ENCODE data around the gene NOA1. TPM values are rescaled to one million over a fixed set of nuclear protein-coding genes. Genes with fewer than 3 reads are reported as not detected.
A peak's percentile ranks its signal among the peaks of the same experiment; 100 is the strongest.

NOA1 gene
- total and polyA plus RNA-seq, 10 of the 15 experiments (the other 5 are each of a cell fraction or from before 2014, with no cell fraction given): 3.2 to 34.0 (median 17.6) TPM

DNA sequence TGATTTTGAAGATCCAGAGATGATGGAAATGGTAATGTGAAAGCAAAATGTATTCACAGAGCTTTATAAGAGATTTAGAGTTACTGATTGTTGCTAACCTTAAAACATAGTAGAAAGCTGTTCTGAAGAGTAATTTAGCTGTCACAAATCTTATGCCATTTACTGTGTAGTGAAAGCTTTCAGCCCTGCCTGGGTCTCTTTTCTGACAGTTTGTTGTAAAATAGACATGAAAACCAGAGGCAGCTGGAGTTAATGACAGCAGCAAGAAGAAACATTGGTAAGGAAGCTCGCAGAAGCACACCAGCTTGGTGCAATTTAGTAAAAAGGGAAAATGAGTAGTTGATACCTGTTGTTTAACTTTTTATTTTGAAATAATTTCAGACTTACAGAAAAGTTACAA lies 22.3 kb upstream of the NOA1 start:
- Histone ChIP-seq H3K4me2 (ENCODE audit: control insufficient read depth, insufficient read depth) (no peak overlapping the region), H3K9me3 (replicated peaks; ENCODE audit: control insufficient read depth, insufficient read depth, low read length) (no peaks in the 10 kb centered on the region), H3K4me3 (no peak overlapping the region), H4K20me1 (ENCODE audit: control insufficient read depth, insufficient read depth) (no peaks in the 10 kb centered on the region), H2AFZ (ENCODE audit: control insufficient read depth, low read depth, low read length) (no peak overlapping the region), H3K9ac (ENCODE audit: control insufficient read depth, insufficient read depth, low read length) (no peak overlapping the region), H3K27ac (ENCODE audit: control insufficient read depth, insufficient read depth) (no peak overlapping the region), H3K27me3 (replicated peaks in 1 of 2; ENCODE audit: control insufficient read depth in 2 of 2, insufficient read depth in 2 of 2, low read length in 1 of 2) (no peaks in the 10 kb centered on the region), H3K36me3 (ENCODE audit: control insufficient read depth in 2 of 2, insufficient read depth in 2 of 2, low read length in 1 of 2) (peaks cover 12 to 18% of the 10 kb centered on the region in 2 experiments), H3K4me1 (ENCODE audit: control insufficient read depth, insufficient read depth, low read length) (no peaks in the 10 kb centered on the region), H3K79me2 (ENCODE audit: control insufficient read depth, insufficient read depth, low read length) (no peaks in the 10 kb centered on the region)
- RAD21 ChIA-PET (ENCODE audit: unreplicated experiment): interaction anchor here (0.6 kb wide), 1 partner anchor 9 kb away, joined by 3 read pairs; no protein-coding TSS in a partner anchor
- in situ Hi-C loops (cut with MboI) (no loop called here), intact Hi-C loops (cut with micrococcal nuclease; ENCODE audit: unreplicated experiment) (no loop called here)
- ATAC-seq: no peak
- 95% methylated on average over 1 of the region's 1 CpG for WGBS (ENCODE audit: insufficient coverage, insufficient replicate concordance, low lambda C conversion rate, missing lambda C conversion rate)
- DNase-seq (ENCODE audit: low read depth, low spot score): no peak
- POLR2A ChIA-PET: interaction anchor here (1.0 to 1.1 kb wide), 2 partner anchors 8 to 12 kb away, joined by 3 to 7 read pairs; no protein-coding TSS in a partner anchor
- CTCF ChIA-PET: no interaction called here
- SMC1A ChIA-PET (ENCODE audit: uncharacterized antibody, unreplicated experiment): interaction anchor here (0.6 kb wide), 1 partner anchor 20 kb away, joined by 3 read pairs; no protein-coding TSS in a partner anchor
- TSS peak; percentile 27 for BruUV-seq (replicated peaks)
- FAIRE-seq: no peak
- TF ChIP-seq MEF2B (IDR thresholded peaks at IDR 0.05; ENCODE audit: partially characterized antibody, poor library complexity, severe bottlenecking): no peak
- TF ChIP-seq SUPT20H (IDR thresholded peaks at IDR 0.05; ENCODE audit: borderline replicate concordance, control insufficient read depth, low read depth, low read length): no peak
- no peak for TF ChIP-seq POLR2A (IDR thresholded peaks at IDR 0.05; ENCODE audit: low read depth, low read length)
- TF ChIP-seq, protein P1, sequence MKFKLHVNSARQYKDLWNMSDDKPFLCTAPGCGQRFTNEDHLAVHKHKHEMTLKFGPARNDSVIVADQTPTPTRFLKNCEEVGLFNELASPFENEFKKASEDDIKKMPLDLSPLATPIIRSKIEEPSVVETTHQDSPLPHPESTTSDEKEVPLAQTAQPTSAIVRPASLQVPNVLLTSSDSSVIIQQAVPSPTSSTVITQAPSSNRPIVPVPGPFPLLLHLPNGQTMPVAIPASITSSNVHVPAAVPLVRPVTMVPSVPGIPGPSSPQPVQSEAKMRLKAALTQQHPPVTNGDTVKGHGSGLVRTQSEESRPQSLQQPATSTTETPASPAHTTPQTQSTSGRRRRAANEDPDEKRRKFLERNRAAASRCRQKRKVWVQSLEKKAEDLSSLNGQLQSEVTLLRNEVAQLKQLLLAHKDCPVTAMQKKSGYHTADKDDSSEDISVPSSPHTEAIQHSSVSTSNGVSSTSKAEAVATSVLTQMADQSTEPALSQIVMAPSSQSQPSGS (IDR thresholded peaks at IDR 0.05; ENCODE audit: low read length): no peak
- TF ChIP-seq, protein P2, sequence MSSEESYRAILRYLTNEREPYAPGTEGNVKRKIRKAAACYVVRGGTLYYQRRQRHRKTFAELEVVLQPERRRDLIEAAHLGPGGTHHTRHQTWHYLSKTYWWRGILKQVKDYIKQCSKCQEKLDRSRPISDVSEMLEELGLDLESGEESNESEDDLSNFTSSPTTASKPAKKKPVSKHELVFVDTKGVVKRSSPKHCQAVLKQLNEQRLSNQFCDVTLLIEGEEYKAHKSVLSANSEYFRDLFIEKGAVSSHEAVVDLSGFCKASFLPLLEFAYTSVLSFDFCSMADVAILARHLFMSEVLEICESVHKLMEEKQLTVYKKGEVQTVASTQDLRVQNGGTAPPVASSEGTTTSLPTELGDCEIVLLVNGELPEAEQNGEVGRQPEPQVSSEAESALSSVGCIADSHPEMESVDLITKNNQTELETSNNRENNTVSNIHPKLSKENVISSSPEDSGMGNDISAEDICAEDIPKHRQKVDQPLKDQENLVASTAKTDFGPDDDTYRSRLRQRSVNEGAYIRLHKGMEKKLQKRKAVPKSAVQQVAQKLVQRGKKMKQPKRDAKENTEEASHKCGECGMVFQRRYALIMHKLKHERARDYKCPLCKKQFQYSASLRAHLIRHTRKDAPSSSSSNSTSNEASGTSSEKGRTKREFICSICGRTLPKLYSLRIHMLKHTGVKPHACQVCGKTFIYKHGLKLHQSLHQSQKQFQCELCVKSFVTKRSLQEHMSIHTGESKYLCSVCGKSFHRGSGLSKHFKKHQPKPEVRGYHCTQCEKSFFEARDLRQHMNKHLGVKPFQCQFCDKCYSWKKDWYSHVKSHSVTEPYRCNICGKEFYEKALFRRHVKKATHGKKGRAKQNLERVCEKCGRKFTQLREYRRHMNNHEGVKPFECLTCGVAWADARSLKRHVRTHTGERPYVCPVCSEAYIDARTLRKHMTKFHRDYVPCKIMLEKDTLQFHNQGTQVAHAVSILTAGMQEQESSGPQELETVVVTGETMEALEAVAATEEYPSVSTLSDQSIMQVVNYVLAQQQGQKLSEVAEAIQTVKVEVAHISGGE (CRISPR knock-in tag; IDR thresholded peaks at IDR 0.05): no peak
- TF ChIP-seq NFYB (IDR thresholded peaks at IDR 0.05; ENCODE audit: insufficient read depth, low read depth, low read length): no peak
- no peak for TF ChIP-seq CREB1 (IDR thresholded peaks at IDR 0.05; ENCODE audit: low read depth)
- TF ChIP-seq CHD1 (IDR thresholded peaks at IDR 0.05; ENCODE audit: low read depth, low read length): no peak
